GM12891 (cell line): ENCODE results near the gene FBXL20.

Source experiments
- PAX5 ChIP-seq: IDR thresholded peaks from 2 replicates; pipeline ENCODE4 v1.6.1; 2011; ENCODE audit warnings: low read length, moderate library complexity, mild to moderate bottlenecking; ENCODE audit not compliant: insufficient read depth, severe bottlenecking
- POLR2A ChIP-seq: IDR thresholded peaks from 2 replicates; pipeline ENCODE4 v1.6.1; 2011; ENCODE audit warnings: low read depth, low read length, control low read depth
- POLR2AphosphoS5 ChIP-seq: IDR thresholded peaks from 2 replicates; pipeline ENCODE4 v1.6.1; 2011; ENCODE audit warnings: low read depth, low read length, control low read depth
- POU2F2 ChIP-seq: IDR thresholded peaks from 2 replicates; pipeline ENCODE4 v1.6.1; 2011; ENCODE audit warnings: low read depth, mild to moderate bottlenecking, control low read depth, low read length, moderate library complexity
- SPI1 ChIP-seq: IDR thresholded peaks from 2 replicates; pipeline ENCODE4 v1.6.1; 2011; ENCODE audit warnings: low read depth, low read length, control low read depth
- TAF1 ChIP-seq: IDR thresholded peaks from 2 replicates; pipeline ENCODE4 v1.6.1; 2011; ENCODE audit warnings: low read depth, low read length, control low read depth

DNA sequence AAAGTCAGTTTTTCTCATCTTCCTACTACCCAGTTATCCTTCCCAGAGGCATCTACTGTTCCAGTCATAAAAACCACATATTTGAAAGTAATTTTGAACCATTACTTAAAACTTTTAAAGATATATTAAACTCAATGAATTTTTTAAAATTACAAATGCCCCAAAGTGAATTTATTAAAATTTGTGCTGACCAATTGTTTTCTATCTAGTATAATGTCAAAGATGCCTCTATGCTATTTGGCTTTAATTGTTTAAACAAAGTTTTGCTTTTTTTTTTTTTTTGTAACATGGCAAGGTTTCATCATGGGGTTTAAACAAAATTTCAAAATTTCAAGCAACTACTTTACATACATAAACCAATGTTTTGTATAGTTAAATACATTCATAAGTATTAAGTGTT is 60.7 kb downstream of the FBXL20 start:
- TF ChIP-seq POLR2A: no peak
- TF ChIP-seq POLR2AphosphoS5: no peak
- TF ChIP-seq POU2F2: no peak
- TF ChIP-seq TAF1: no peak
- no peak for TF ChIP-seq SPI1
- TF ChIP-seq PAX5: no peak
